Erythroblast (primary cell): ENCODE data around the gene SUSD1.

ENCODE experiments used
- DNase-seq, 2 experiments: peaks; one replicate each; lab custom pipeline; 2025; lab: John Stamatoyannopoulos, UW
- GATA1 ChIP-seq: IDR thresholded peaks from 2 replicates; pipeline ENCODE4 v1.6.1; 2011; ENCODE audit warnings: low read depth, mild to moderate bottlenecking, control low read depth, low read length, moderate library complexity
- POLR2A ChIP-seq: IDR thresholded peaks from 2 replicates; pipeline ENCODE4 v1.6.1; 2011; ENCODE audit warnings: mild to moderate bottlenecking, low read length

Gene SUSD1

DNA sequence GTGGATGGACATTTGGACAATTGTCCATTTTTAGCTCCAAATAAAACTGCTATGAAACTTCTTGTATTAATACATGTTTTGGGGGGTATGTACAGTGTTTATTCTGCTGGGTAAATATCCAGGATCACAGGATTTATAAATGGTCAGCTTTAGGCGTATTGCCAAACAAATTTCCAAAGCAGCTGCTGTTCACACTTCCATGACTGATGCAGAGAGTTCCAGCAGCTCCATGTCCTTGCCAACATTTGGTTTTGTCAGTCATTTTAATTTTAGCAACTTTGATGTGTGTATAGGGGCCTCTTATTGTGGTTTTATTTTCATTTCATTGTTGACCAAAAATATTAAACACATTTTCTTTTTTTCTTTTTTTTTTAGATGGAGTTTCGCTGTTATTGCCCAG is 9.8 kb upstream of the SUSD1 start:
- TF ChIP-seq POLR2A (no peak), GATA1 (no peak)
- DNase-seq = no peak

DNA sequence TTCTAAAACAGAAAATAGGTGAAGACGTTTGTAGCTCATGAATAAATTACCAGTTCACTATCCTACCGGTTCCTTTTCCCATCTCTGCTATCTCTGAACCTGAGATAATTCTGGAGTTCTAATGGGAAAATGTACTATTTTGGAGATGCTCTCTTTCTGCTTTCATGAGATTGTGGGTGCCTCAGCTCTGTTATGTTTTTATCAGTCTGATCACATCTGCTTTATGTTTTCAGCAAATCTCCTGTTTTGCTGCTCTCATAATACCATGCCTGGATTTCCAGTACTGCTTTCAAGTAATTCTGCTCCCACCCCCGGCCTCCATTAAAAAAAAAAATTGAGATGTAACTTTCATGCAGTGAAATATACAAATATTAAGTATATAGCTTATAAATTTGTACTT is 9.1 kb upstream of the SUSD1 start:
- TF ChIP-seq POLR2A (no peak), GATA1 (no peak)
- peak in 1 of 2 experiments; percentile 8 for DNase-seq

DNA sequence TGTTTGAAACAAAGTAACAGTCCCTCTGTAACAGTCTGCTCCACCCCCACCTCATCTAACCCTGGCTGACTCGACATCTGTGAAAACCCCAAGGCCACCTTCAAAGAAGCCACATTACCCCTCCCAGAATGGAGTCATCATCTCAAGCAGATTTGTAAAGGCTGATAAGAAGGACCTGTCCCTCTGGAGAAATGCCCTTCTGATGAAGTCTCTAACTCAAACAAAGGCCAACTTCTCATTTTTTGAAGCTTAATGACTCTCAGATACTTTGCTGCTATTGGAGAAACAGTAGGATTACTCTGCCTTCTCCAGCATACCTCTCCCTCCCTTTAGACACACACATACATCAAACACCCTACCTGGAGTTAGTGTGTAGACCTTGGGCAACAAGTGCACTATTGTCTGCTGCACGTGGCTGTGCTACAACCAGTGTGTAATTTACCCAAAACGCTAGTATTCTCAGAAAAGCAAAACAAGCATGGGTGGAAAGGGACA is 5.3 kb upstream of the SUSD1 start:
- DNase-seq = peak; percentile 59 to 76
- TF ChIP-seq POLR2A (no peak), GATA1 (no peak)

GRCh38 chr9:112179816-112180215 is 4.7 kb upstream of the SUSD1 start:
- TF ChIP-seq POLR2A (no peak), GATA1 (no peak)
- DNase-seq = no peak

- peak in 1 of 2 experiments; percentile 14 for DNase-seq
- no peak for TF ChIP-seq POLR2A
- TF ChIP-seq GATA1 = no peak
Measured at GRCh38 chr9:112176524-112176923, 1.4 kb upstream of the SUSD1 start.

- no peak for TF ChIP-seq GATA1
- TF ChIP-seq POLR2A = no peak
- DNase-seq = peak in 1 of 2 experiments; percentile 12
Measured at GRCh38 chr9:112175796-112176315, 759 bp upstream of the SUSD1 start.

DNA sequence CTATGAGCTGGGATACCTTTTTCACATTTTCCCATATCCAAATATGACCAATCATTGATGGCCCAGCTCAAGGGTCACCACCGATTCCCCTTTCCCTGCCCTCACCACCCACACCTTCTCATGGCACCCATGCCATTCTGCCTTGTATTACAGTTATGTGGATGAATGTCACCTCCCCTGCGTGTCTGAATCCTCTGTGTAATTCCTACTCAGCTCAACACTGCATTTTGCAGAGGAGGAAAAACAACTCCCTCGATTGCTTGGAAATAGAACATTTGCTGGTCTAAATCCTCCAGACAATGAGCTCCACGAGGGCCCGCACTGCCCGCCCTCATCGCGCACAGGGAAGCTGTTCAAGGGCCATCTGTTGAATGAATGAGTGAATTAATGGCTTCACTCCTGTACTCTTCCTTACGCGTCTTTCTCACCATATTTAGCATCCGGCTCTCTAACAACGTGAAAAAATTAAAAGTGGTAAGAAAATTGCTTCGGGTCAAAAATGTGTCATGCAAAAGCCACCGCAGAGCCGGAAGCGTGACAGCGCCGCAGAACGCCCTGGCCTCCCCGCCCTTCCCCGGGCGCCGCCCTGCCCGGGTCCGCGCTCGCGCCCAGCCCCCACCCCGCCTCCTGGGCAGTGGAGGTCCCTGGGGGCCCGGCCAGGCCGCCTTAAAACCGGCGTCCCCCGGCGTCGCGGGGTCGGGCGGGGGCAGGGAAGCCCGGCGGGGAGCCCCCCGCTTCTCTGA is 704 bp downstream of the SUSD1 start:
- TF ChIP-seq GATA1 (no peak), POLR2A (no peak)
- peak; percentile 81 to 82 for DNase-seq

GRCh38 chr9:112173489-112174221 is 1.4 kb downstream of the SUSD1 start:
- TF ChIP-seq POLR2A = no peak
- TF ChIP-seq GATA1 = no peak
- no peak for DNase-seq

DNA sequence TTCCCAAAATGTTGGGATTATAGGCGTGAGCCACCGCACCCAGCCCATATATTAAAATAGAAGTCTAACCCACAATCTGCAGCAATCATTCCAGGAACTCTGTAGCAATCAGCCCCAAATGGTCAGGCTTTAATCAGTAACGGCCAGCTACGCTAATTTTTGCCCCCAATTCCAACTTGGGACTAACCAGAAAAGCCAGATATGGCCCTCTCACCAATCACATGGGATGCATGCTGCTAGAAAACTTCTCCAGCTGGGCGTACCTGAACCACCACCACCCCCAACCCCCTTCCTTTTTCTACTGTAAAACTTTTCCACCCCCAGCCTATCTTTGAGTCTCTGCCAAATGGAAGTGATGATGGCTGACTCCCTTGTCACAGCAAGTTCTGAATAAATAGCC is 4.1 kb downstream of the SUSD1 start:
- TF ChIP-seq POLR2A (no peak), GATA1 (no peak)
- DNase-seq = peak; percentile 39 to 74

DNA sequence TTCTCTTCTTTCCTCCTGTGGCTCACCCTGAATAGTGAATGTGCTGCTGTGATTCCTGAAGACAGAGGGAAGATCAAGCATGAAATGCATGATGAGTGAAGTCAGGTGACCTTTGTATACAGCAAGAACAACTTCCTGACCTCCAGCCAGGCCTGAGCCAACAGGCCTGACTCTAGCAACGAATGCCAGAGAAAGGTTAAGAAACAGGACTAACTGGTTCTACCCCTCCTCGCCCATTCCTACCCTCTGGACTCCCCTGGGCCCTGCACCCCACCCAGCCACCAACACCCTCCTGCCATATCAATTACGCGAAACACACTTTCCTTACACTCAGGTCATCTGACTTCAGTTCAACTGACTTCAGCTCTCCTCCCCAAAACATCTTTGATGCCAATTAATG is 4.9 kb downstream of the SUSD1 start:
- DNase-seq = no peak
- no peak for TF ChIP-seq GATA1
- TF ChIP-seq POLR2A = no peak

DNA sequence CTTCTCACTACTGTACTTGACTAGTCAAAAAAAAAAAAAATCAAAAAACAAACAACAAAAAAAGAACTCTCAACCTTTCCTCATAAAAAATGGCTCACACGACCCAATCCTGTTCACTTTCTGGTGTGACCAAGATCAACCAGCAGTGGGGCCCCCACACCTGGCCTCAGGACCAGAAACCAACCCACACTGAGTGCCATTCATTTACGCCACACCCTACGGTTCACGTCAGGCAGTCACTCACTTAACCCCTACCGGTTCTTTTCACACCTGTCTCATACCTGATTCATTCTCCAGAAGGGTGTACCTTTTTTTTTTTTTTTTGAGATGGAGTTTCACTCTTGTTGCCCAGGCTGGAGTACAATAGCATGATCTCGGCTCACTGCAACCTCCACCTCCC is 5.7 kb downstream of the SUSD1 start:
- DNase-seq = no peak

DNA sequence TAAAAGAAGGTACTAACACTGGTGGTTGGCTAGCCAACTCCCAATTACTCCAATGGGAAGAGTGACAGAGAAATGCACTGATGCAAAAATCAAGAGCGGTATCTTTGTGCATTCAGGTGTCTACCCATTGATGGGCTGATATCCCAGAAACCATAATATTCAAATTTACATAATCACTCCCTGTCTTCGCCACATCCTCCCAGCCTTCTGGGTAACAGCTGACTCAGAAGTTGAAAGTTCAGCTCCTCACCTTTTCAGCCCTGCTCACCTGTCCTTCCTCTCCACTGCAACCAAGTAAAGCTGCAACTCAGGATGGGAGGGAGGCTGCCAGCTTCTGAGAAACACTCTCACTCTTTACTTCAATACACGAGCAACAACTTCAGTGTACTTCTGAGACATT is 6.9 kb downstream of the SUSD1 start:
- TF ChIP-seq POLR2A = no peak
- TF ChIP-seq GATA1 = no peak
- DNase-seq = no peak

More for the DNA sequence above, 5.7 kb downstream of the SUSD1 start:
- TF ChIP-seq POLR2A = no peak
- TF ChIP-seq GATA1 = no peak

DNA sequence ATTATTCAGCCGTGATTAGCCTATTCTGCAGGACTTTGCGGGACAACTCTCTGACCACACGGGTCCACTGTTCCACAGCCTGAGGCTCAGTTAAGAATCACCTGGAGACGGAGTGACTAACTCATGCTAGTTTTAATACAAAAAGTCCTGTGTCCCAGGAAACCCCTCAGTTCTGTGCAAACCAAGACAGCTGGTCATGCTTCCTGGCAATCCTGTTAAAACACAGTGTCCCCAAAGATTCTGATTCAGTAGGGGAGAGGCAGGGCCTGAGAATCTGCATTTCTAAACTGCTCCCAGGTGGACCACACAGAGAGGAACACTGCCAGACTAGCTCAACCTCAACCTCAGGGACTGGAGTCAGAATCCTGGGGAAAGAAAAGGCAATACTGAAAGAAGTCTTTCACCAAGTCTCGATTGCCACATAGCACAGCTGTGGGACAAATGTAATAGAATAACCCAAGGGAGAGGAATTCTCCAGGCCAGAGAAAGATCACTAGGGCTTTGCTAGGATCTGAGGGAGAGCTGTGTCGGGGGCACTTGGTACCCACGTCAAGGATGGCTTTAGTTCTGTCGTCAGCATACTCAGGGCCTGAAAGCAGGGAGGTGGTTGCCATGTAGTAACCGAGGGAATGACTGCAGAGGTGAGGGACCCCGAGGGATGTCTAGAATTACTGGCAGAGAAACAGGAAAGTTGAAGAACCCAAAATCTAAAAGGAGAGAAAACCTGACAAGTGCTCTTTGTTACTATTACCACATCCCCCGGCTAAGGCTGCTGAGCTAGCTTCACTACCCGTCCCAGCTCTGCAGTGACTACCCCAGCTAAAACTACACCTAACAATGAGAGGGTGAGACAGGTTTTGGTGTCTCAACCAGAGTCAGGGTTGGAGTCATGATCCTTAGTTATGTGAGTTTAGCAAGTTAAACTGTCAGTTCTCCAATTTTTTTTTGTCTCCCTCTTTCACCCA is 8.6 kb downstream of the SUSD1 start:
- TF ChIP-seq POLR2A = no peak
- no peak for TF ChIP-seq GATA1
- peak in 1 of 2 experiments; percentile 10 for DNase-seq
